NOMO-1 treated with DMSO at 0.1 percent for 48 hours (cell line): ENCODE measurements around the gene MOB3C.

ENCODE experiments used
- DNase-seq: peaks from one replicate; lab custom pipeline; 2025; ENCODE audit not compliant: unreplicated experiment; lab: John Stamatoyannopoulos, UW

The MOB3C gene

DNA sequence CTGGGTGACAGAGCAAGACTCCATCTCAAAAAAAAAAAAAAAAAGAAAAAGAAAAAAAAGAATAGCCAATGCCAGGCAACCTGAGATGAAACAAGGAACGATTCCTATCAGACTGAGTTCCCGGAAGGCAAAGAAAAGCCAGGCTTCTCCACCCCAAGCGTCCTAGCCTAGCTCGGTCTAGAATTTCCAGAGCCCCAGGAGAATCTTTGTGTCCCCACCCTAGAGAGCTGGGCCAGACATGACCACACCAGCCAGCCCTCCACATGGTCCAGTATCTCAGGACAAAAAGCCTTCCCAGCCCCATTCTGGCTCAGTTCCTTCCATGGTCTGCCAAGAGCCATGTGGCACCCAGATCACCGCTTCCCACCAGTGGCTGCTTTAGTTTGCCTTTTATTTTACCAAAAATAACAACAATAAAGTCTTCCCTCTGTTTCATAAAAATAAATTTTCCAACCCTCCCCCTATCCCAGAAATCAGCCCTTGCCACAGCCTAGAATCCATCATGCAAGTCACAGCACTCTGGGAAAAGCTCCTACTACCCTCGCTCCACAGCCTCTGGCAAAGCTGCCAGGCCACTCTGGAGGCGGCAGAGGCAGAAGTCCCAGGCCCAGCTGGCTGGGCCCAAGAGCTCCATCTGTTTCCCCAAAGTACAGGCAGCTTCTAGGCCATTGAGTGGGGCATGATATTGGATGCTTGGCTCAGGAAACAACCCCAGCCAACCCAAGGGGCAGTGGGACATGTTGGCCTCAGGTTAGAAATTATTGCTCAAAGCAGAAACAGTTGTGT, 9.1 kb downstream of the MOB3C start:
- DNase-seq = no peak

DNA sequence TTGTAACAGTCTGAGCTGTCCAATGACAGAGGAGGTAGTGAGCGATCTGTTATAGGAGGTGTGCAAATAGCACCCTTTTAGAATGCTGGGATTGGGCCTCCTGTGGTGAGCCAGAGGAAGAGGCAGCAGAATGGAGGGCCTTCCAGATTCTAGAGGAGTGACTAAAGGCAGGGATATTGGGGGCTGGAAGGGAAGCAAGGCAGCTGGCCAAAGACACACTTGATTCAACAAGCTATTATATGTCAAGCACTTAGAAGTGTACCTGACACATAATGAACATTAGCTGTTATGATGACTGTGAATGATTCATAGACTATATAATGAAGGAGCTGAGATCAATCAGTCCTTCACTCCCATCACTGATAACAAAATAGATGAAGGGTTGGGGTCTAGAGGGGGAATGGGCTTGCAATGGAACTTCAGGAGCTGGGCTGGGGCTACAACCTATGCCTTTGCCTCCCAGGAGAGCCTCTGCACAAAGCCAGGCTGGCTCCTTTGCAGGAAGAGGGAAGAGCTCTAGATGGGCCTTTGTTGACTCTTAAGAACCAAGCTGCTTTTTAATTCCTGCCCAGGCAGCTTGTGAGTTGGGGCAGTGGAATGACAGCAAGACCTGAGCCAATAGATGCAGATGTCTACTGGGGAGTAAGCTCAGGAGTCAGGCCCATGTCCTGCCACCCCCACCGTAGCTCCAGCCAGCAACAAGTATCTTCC, 10.2 kb downstream of the MOB3C start:
- no peak for DNase-seq

DNA sequence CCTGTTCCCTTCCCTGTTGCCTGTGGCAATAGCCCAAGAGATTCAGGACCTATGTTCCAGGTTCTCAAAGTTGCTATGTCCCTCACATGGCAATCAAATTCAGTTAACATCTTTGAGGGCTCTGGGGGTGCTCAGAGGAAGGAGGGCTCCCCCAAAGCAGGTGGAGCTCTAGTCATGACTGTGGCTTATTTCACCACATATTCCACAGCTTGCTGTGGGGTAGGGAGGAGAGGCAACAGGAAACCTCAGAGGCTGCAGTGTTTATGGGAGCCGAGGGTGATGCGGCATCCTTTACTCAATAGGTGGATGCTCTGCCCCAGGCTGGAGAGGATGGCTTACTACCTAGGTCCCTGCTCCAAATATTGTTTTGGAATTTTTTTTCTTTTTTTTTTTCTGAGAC, 11.4 kb downstream of the MOB3C start:
- no peak for DNase-seq

DNA sequence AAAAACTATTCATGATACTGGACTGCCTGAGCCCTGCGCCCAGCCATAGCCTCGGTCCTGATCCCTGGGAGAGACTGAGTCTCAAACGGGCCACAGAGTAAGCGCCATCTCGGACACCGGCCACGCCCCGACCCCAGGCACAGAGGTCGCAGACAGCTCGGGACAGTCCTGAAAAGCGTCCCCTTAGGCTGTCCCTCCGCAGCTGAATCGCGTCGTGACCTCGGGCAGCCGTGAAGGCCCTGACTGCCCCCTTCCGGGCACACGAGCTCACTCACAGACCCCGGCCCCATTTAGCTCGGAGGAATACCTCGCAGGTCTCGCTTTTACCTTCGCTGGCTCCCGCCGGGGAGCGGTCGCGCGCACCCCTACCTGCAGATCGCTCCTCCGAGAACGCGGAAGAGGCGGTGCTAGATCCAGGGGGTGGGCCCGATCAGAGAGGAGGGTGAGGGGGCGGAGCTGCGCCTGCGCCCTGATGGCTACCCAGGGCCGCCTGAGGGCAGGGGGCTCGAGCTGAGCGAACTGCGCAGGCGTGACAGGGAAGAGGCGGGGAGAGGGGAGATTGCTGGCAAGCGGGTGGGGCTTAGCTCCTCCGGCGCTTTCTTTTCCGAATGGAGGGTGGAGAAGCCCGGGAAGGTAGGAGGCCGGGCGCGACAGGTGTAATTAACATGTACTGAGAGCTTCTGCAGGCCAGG, 12.6 kb downstream of the MOB3C start, which contains the start of gene MKNK1:
MKNK1 (minus strand) TSS at position 411 of the 692 bp plus-strand sequence. CDS start 20,941 bp downstream, outside the sequence.
- peak; percentile 89 for DNase-seq

DNA sequence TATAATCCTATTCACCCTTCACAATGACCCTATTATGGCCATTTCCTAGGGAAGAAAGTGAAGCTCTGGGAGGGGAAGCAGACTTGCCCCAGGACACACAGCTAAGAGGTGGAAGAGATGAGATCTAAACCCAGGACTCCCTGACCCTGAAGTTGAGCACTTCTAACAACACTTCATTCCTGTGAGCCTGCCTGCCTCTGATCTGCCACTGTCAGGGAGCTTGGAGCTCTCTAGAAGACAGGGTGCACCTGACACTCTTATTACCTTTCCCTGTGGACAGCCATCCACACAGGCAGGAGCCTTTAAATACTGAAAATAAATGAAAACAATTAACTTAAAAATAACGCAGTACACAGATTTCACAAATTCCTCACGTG, 13.1 kb downstream of the MOB3C start:
- no peak for DNase-seq

DNA sequence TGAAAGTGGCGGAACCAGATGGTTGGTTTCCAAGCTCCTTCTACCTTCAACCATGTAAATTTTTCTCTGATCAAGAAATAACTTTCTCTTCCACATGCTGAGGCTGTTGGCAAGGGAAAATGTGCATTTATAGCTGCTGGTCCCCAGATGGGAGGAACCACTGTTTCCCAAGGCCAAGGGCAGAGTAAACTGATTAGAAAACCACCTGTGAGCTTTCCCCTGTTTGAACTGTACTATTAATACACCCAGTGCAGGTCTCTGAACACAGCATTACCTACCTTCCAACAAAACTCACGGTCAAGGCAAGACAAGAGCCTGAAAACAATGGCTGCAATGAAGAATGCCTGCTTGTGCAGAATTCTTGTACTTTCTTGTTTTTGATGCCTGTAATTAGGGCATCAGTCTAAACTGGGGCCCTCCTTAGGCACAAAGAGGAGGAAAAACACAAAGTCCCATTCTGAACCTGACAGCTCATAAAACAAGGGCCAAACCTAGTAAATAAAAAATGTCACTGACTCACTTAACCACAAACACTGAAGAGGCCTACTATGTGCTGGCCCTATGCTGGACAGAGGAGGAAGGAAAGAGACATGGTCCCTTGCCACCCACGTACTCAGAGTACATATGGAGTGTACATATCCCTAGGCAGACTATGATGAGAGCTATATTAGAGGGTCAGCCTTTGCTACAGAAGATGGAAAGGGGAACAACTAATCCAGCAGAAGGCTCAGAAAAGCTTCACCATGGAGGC, 15.2 kb downstream of the MOB3C start:
- DNase-seq = no peak

DNA sequence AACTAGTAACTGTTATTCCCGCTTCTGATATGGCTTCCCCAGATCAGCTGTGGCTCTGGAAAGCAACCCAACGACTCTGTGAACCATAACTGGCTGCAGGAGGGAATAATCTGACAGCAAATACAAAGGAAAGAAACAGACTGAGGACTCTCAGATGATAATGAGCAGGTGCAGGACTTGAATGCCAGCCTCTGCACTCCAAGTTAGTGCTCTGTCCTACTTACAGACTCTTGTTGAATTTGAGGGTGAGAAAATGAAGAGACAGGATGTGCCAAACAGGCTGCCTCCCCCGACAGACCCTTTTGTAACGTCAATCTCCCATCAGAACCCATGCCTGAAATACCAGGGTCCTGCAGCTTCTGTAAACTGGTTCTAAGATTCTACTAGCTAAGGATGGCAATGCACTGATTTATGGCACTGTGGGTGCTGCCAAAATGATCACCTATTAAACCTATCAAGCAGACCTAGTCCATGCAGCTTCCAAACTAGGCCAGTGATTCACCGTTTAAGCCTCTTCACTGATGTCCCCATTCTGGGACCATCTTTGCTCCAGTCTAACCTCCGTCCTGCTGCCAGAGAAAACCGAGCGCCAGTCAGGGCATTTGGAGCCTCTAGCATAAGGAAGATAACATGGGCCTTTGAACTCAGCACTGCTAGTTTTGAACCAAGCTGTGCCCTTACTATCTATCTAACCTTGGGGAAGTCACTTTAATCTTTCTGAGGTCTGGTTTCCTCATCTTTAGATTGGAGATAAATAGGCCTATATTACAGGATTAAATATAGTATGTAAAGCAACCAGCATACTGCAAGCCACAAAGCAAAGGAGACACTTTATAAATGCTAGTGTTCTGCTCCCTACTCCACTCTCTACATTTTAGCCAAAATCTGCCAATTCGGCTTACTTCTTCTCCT, 17.3 kb downstream of the MOB3C start:
- DNase-seq = no peak

DNA sequence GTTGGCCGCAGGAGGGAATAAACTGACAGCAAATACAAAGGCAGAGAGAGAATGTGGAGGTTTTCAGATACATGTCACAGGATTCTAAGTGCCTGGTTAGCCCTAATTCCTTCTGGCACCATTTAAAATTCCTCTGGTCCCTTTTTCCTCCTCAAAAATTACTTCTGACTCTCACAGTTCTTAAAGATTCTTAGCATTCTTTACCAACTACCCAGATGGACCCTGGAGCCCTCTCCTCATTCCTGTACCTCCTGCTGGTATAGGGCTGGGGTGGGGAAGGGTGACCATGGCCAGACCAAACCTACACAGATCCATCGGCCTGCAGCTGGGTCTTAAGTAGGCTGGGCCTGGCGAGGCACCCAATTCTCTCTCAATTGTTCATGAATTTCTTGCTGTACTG, 19.8 kb downstream of the MOB3C start:
- no peak for DNase-seq

DNA sequence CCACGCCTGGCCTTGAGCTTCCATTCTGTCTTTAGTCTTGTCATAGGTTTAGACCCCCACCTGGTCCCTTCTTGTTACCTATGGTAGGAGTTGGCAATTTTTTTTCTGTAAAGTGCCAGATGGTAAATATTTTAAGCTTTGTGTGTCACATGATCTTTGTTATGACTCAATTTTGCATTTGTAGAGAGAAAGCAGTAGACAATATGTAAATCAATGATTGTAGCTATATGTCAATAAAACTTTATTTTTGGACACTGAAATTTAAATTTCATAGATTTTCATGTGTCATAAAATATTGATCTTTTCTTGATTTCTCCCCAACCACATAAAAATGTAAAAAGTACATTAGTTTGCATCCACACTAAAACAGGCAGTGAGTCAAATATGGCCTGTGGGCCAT, 20.6 kb downstream of the MOB3C start:
- DNase-seq = no peak

DNA sequence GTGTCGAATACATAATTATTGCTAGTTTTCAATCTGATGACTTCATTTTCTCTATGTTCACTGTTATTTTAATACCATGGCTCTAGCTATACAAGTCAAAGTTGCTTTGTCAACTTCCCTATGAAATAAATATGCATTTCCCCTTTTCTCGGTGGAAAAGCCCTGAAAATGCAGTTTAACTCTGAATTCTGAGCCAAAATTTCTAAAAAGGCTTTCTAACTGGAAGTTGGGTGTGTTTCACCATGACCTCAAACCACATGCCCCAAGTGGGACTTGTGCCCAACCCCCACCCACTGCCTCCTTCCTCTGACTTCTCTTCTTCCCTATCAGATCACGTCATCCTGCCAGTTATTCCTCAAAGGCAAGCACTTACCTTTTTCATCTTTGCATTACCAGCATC, 21.5 kb downstream of the MOB3C start:
- DNase-seq = peak; percentile 80

DNA sequence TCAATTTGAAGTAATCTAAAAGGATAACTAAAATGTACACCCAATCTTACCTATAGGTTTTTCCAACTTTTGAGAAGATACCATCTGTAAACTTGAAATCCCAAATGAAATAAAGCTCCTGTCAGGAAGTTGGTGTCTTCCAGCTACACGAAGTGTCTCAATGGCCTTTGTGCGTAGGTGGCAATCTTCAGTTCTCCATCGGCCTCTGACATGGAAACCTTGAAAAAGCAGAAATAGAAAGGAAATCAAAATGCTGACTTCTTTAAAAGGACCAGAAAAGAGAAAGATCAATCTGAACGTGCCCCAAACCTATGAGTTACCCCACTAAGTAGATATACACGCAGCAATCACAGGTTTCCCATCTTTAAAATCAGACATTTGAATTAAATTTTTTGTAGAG, 22.5 kb downstream of the MOB3C start:
- DNase-seq = peak; percentile 17

DNA sequence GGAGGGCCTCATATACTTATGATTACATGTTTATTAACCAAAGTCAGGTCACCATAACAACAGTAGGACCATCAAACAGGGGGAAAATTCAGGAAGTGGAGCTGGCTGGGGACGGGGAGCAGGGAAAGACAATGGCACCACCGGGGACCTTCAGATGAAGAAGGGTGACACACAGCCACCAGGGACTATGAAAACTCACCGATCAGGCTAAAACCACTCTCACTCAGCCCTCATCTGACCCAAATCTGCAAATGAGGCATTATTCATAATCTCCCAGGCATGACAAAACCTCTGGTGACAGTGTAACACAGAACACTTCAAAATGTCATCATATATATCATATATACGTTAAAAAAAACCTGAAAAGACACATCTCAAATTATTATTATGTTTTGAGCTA, 23.8 kb downstream of the MOB3C start:
- no peak for DNase-seq

DNA sequence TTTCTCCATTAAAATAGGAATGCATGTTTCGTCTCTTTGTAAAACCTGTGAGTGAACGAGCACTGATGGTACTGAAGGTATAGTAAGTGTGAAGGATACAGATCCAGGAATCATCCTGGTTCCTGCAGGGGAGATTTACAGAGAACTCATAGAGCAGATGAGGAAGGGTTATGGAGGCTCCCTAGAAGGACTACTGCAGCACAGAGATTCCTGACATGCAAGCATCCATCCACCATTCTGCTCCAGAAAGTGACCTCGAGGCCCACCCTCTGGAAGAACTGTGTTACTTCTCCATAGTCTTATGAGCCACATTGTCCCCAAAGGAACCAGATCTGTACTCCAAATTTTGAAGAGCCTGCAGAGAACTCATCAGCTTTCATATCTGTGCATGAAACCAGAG, 27.1 kb downstream of the MOB3C start:
- no peak for DNase-seq

DNA sequence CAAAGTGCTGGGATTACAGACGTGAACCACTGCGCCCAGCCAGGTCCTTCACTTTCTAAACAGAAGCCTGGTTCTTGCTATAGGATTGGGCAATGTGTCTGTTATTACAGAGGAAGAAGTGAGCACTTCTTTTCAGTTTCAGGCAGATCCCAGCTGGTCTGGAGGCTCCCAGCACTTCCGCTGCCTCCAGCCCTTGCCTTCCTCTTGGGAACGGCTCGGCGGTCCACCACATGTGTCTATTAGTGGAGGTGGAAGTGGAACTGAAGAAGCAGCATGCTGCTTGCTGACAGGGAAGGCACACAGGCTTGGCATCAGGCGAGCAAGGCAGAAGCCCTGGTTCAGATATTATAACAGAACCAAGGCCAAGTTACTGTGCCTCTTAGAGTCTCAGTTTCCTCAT, 29.5 kb downstream of the MOB3C start:
- peak; percentile 91 for DNase-seq

DNA sequence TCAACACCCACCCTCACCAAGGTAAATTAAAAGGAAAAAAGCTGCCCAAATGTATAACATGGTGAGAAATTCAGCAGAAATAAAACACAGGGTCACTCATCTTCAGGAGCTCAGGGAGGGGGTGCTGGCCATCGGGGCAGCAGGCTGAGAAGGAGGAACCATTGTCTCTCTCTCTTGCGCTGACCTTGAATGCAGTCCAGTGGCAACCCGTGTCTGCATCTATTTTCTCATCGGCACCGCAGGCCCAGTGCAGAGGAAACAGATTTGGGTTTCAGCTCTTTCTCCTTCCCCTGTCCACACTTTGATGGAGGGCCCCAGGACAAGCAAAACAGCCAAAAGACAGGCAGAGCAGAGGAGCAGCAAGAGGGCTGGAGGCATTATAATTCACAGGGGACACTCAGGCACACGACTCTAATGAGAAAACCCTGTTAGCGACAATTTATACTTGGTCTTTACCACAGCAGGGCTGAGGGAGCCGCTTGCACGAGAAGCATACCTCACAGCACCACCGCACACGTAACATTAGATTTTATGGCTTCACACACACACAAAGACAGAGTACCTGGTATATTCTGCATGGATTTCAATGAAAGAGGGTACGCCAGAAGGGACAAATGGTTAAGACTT, 31.2 kb downstream of the MOB3C start:
- no peak for DNase-seq

DNA sequence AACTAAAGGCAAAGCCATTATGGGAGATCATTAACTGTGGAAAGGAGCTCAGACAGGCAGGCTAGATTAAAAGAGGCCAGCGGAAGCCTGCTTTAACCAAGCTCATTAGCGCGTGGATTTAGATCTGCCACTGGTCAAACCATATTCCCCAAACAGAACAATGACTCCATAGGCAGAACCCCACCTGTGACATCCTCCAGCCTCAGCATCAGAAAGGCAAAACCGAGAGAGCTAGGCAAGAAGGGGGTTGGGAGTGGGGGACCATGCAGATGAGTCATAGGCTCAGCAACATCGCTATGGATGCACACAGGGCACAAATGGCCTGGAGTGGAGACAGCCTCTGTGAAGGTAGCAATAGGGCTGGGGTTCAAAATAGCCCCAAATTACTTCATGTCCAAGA, 33.1 kb downstream of the MOB3C start:
- no peak for DNase-seq

DNA sequence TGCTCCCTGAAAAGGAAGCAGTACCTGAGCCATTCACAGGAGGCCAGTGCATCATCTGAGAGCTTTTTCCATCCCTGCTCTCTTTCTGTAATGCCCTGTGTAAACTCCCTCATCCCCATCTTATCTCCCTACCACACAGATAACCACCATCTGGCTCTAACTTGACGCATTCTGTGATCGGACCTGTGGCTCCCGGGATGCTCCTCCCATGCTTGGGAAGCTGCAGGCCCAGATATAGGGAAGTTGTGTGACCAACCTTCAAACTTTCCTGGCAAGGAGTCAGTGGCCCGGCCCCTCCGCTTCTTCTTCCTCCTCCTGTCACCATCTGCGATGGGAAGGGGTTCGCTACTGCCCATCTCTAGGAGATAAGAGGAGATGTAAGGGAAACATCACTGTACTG, 33.6 kb downstream of the MOB3C start:
- DNase-seq = no peak

DNA sequence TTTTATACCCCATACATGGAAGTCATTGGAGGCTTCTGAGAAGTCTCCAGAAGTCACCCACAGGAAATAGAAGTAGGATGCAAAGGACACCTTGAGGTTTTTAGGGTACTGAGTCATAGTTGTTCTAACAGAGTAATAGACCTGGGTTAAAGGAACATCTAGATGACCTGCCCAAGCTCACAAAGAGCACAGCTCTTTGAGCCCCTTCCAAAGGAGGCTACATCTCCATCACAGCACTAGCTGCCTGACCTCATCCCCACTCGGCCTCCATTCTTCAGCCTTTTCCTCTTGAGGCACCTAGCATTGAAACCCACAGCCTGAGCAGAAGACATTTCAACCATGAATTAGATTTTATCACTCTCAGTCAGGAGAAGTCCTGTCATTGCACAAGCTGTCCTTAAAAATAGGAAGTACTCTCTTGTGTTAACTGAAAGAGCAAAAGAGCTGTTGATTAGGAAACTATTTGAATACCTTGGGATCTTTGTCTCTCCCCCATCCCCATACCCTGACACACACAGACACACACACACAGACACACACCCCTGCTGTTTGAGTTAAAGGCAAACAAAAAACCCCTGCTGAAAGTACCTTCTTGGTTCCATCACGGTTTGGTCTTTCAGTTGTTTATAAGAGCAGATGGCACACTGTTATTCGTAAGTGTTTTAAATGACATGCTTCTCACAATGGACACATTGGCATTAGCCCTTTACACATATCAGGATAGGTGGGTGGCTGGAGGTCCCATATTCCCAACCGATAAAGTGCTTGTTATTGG, 34.7 kb downstream of the MOB3C start:
- DNase-seq = peak; percentile 96
